K562 treated with DMSO at 1 percent for 12 hours (cell line): ENCODE data around the gene CYP39A1. TPM values are rescaled to one million over a fixed set of nuclear protein-coding genes. Genes with fewer than 3 reads are reported as not detected.

Source experiments
- total RNA-seq: library from RNA; unstranded; fragments of 300-600 nt; gene quantifications from 2 replicates; pipeline ENCODE4 v1.2.3, GENCODE V29; 2022; ENCODE audit not compliant: insufficient read depth

The CYP39A1 gene
- not detected in 2 replicates for total RNA-seq

DNA sequence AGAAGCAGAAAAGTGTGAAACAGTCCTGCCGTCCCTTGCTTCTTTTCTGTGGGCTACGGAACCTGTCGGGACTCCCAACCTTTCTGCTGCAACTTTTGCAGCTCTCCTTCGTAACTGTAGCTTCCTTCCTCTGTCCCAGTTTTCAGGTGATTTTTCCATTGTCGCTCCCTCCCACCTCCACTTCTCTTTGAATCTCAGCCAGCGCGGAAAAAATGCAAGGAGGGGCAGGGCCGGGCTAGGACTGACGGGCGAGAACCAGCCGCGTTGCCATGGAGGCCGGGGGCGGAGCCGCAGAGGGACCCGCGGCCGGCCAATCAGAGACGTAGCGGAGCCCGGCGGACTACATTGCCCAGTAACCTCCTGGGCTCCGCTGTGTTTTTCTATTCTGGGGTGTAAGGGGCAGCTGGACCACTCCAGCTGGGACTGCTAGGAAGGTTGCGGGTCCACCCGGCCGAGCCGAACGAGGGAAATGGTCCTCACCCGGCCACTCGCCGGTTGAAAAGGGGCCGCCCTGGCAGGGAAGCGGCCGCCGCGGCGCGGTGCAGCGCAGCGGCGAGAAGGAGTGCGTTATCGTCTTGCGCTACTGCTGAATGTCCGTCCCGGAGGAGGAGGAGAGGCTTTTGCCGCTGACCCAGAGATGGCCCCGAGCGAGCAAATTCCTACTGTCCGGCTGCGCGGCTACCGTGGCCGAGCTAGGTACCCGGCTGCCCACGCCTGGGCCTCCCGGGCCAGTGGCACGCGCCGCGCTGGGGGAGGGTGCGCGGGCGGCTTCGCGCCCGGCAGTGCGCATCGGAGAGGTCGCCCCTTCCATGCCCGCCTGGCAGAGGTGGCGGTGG, at the start of gene CYP39A1, which contains the start of gene SLC25A27:
Gene CYP39A1 (minus strand): TSS at position 216 of the 836 bp plus-strand sequence. CDS start 236 bp downstream, outside the sequence.
Gene SLC25A27 (plus strand): TSS at position 373 of the 836 bp plus-strand sequence. CDS start 218 bp downstream, at position 591.

DNA sequence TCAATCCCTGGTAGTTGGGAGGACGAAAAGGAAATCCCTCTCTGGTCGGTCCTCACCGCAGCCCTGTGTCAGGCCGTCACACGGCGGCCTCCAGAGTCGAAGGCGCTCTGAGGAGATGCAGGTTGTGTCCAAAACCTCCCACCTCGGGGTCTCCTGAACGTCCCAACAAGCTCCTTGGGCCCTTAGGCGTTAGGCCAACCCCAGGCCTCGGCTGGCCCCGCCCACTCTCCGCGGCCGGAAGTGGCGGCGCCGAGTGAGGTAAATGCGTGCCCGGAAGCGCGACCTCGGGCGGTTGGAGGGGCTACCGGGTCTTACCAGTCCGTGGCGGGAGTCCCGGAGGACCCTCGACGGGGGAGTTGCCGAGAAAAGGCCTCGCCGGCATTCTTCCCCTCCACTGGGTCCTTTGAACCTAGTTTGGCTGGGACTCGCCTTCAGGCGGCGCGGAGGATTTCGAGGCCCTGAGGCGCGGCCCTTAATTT, 35.0 kb upstream of the CYP39A1 start, which contains the start of gene TDRD6:
Gene TDRD6 (plus strand): TSS at position 267 of the 479 bp plus-strand sequence. CDS start 244 bp downstream, outside the sequence.

Other genes with a start within 250 kb of the CYP39A1 start
- 0.25 TPM in 1 of 2 replicates, not detected in the other for gene RCAN2, start 161.4 kb downstream of the CYP39A1 start, total RNA-seq
- not detected in 2 replicates for gene SLC25A27, start 157 bp upstream of the CYP39A1 start, total RNA-seq
- 0.13 and 0.48 TPM in 2 replicates for gene TDRD6, start 35.1 kb upstream of the CYP39A1 start, total RNA-seq
- not detected in 2 replicates for gene PLA2G7, start 82.6 kb upstream of the CYP39A1 start, total RNA-seq
- not detected in 2 replicates for gene ANKRD66, start 94.1 kb upstream of the CYP39A1 start, total RNA-seq
- not detected in 2 replicates for gene MEP1A, start 140.6 kb upstream of the CYP39A1 start, total RNA-seq